Epithelial cell of proximal tubule (primary cell): ENCODE results near the gene NDRG3. TPM values are rescaled to one million over a fixed set of nuclear protein-coding genes. Genes with fewer than 3 reads are reported as not detected.

Source experiments
- DNase-seq: peaks from one replicate; pipeline ENCODE4 v3.0.0-alpha.2; 2011; ENCODE audit warnings: low read depth
- H3K4me3 ChIP-seq: 2 replicates; pipeline ENCODE4 v1.5.1; 2011; ENCODE audit warnings: low read depth, mild to moderate bottlenecking, low read length
- CTCF ChIP-seq: conservative IDR thresholded peaks from 2 replicates; pipeline ENCODE4 v1.5.1; 2012; ENCODE audit warnings: low read depth, mild to moderate bottlenecking, low read length
- total RNA-seq: library from RNA; depleted of rRNA; stranded (reverse); fragments of >200 nt; gene quantifications from 2 replicates; pipeline ENCODE4 v1.2.3, GENCODE V29; 2015

NDRG3 gene
- total RNA-seq, 1 donor from 2014 or later: 16.7 TPM

- H3K4me3 ChIP-seq: no peak overlapping the region
- DNase-seq: no peak
- TF ChIP-seq CTCF: no peak
These were observed 23.0 kb upstream of the NDRG3 start for GRCh38 chr20:36768768-36769430.

GRCh38 chr20:36761125-36761524 is 15.2 kb upstream of the NDRG3 start:
- H3K4me3 ChIP-seq: no peak overlapping the region
- DNase-seq: no peak
- no peak for TF ChIP-seq CTCF

- no peak overlapping the region for H3K4me3 ChIP-seq
- TF ChIP-seq CTCF: no peak
- DNase-seq: no peak
These were observed 14.8 kb upstream of the NDRG3 start for GRCh38 chr20:36760647-36761046.

GRCh38 chr20:36758276-36758675 is 12.4 kb upstream of the NDRG3 start:
- no peak overlapping the region for H3K4me3 ChIP-seq
- DNase-seq: no peak
- TF ChIP-seq CTCF: no peak

GRCh38 chr20:36756496-36756895 is 10.6 kb upstream of the NDRG3 start:
- no peak for TF ChIP-seq CTCF
- DNase-seq: no peak
- no peak overlapping the region for H3K4me3 ChIP-seq

- DNase-seq: peak; percentile 80
- no peak overlapping the region for H3K4me3 ChIP-seq
- peak; percentile 91 for TF ChIP-seq CTCF
These were observed 8.8 kb upstream of the NDRG3 start for GRCh38 chr20:36754656-36755222.

- TF ChIP-seq CTCF: no peak
- no peak for DNase-seq
- H3K4me3 ChIP-seq: no peak overlapping the region
These were observed 6.7 kb upstream of the NDRG3 start for GRCh38 chr20:36752582-36752981.
